SIG-M5 treated with dmso at 0.1 percent for 504 hours (cell line): ENCODE measurements around the gene NUCKS1.

Experiments used
- DNase-seq: peaks from one replicate; lab custom pipeline; 2025; ENCODE audit not compliant: unreplicated experiment; lab: John Stamatoyannopoulos, UW

Gene NUCKS1

GRCh38 chr1:205772607-205773032 is 22.6 kb upstream of the NUCKS1 start:
- DNase-seq: no peak

- DNase-seq: peak; percentile 37
Observed at GRCh38 chr1:205770618-205771017, 20.6 kb upstream of the NUCKS1 start.

- no peak for DNase-seq
Observed at GRCh38 chr1:205769641-205770365, 19.8 kb upstream of the NUCKS1 start.

GRCh38 chr1:205767248-205767647 is 17.3 kb upstream of the NUCKS1 start:
- no peak for DNase-seq

GRCh38 chr1:205766570-205766969 is 16.6 kb upstream of the NUCKS1 start:
- DNase-seq: no peak

GRCh38 chr1:205766038-205766437 is 16.1 kb upstream of the NUCKS1 start:
- no peak for DNase-seq

- DNase-seq: no peak
Observed at GRCh38 chr1:205764578-205764977, 14.6 kb upstream of the NUCKS1 start.

- no peak for DNase-seq
Observed at GRCh38 chr1:205763980-205764379, 14.0 kb upstream of the NUCKS1 start.

- no peak for DNase-seq
Observed at GRCh38 chr1:205760606-205761005, 10.6 kb upstream of the NUCKS1 start.

- no peak for DNase-seq
Observed at GRCh38 chr1:205756552-205756951, 6.6 kb upstream of the NUCKS1 start.

- no peak for DNase-seq
Observed at GRCh38 chr1:205754857-205755256, 4.9 kb upstream of the NUCKS1 start.

- no peak for DNase-seq
Observed at GRCh38 chr1:205751036-205751651, 1.2 kb upstream of the NUCKS1 start.

- peak; percentile 95 for DNase-seq
Observed at GRCh38 chr1:205749234-205750137, 496 bp downstream of the NUCKS1 start.

GRCh38 chr1:205748403-205749233 is 1.4 kb downstream of the NUCKS1 start:
- DNase-seq: peak; percentile 95

- DNase-seq: no peak
Observed at GRCh38 chr1:205746757-205747412, 3.1 kb downstream of the NUCKS1 start.

GRCh38 chr1:205744403-205744802 is 5.6 kb downstream of the NUCKS1 start:
- DNase-seq: no peak

GRCh38 chr1:205743977-205744376 is 6.0 kb downstream of the NUCKS1 start:
- DNase-seq: no peak

- no peak for DNase-seq
Observed at GRCh38 chr1:205741681-205742080, 8.3 kb downstream of the NUCKS1 start.

- no peak for DNase-seq
Observed at GRCh38 chr1:205739348-205740160, 10.4 kb downstream of the NUCKS1 start.
